ENCODE results near the gene PRKCG. TPM values are rescaled to one million over a fixed set of nuclear protein-coding genes. Genes with fewer than 3 reads are reported as not detected.

The PRKCG gene
- total RNA-seq, 2 donors from 2014 or later: 0.26 TPM; not detected in 1

- no peak for DNase-seq
- H3K4me1 ChIP-seq: no peaks in the 10 kb centered on the region
- H3K27ac ChIP-seq: no peak overlapping the region
- intact Hi-C loops (cut with DNase I): no loop called here
- WGBS, 2 donors: 45 to 54% methylated on average over 8 of the region's 8 CpGs
- no peaks in the 10 kb centered on the region for H3K36me3 ChIP-seq (replicated peaks in 1 of 2; ENCODE audit: insufficient read depth in 1 of 2, low read depth in 2 of 2)
- no peak for ATAC-seq
- TF ChIP-seq POLR2A (IDR thresholded peaks at IDR 0.05): no peak
- TF ChIP-seq, protein P1, sequence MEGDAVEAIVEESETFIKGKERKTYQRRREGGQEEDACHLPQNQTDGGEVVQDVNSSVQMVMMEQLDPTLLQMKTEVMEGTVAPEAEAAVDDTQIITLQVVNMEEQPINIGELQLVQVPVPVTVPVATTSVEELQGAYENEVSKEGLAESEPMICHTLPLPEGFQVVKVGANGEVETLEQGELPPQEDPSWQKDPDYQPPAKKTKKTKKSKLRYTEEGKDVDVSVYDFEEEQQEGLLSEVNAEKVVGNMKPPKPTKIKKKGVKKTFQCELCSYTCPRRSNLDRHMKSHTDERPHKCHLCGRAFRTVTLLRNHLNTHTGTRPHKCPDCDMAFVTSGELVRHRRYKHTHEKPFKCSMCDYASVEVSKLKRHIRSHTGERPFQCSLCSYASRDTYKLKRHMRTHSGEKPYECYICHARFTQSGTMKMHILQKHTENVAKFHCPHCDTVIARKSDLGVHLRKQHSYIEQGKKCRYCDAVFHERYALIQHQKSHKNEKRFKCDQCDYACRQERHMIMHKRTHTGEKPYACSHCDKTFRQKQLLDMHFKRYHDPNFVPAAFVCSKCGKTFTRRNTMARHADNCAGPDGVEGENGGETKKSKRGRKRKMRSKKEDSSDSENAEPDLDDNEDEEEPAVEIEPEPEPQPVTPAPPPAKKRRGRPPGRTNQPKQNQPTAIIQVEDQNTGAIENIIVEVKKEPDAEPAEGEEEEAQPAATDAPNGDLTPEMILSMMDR (IDR thresholded peaks at IDR 0.05): no peak
- H3K27me3 ChIP-seq: peaks cover 0 to 18% of the 10 kb centered on the region in 2 donors
- H3K4me3 ChIP-seq: no peak overlapping the region
- no peaks in the 10 kb centered on the region for H3K9me3 ChIP-seq
Measured at GRCh38 chr19:53915000-53915399, 33.0 kb downstream of the PRKCG start.

DNA sequence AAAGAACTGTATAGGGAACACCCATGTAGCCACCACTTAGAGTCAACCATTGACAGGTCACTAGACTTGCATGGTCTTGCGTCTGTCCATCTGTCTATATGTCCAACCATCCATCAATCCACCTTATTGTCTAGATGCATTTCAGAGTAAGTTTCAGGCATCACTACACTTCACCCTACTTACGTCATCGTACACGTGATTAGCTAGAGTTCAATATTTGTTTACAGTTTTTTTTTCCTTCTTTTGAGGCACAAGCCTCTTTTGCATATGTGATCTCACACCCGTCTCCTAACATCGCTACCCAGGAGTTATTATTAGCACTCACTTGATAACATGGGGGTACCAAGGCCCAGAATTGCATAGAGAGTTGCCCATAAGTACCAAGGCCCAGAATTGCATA is 34.0 kb downstream of the PRKCG start:
- ATAC-seq (no peak), DNase-seq (no peak)
- Histone ChIP-seq H3K27ac (no peak overlapping the region), H3K4me1 (no peaks in the 10 kb centered on the region), H3K4me3 (no peak overlapping the region), H3K27me3 (peaks cover 0 to 11% of the 10 kb centered on the region in 2 donors), H3K9me3 (no peaks in the 10 kb centered on the region), H3K36me3 (replicated peaks in 1 of 2; ENCODE audit: insufficient read depth in 1 of 2, low read depth in 2 of 2) (no peaks in the 10 kb centered on the region)
- intact Hi-C loops (cut with DNase I): no loop called here
- WGBS, 2 donors: 42 to 53% methylated on average over 6 of the region's 6 CpGs
- no peak for TF ChIP-seq POLR2A (IDR thresholded peaks at IDR 0.05)
- TF ChIP-seq, protein P1 (IDR thresholded peaks at IDR 0.05): no peak

- no peaks in the 10 kb centered on the region for H3K4me1 ChIP-seq
- no peak for DNase-seq
- H3K27me3 ChIP-seq: peaks cover 0 to 4% of the 10 kb centered on the region in 2 donors
- no peak for ATAC-seq
- no peaks in the 10 kb centered on the region for H3K36me3 ChIP-seq (replicated peaks in 1 of 2; ENCODE audit: insufficient read depth in 1 of 2, low read depth in 2 of 2)
- TF ChIP-seq, protein P1 (IDR thresholded peaks at IDR 0.05): no peak
- TF ChIP-seq POLR2A (IDR thresholded peaks at IDR 0.05): no peak
- H3K4me3 ChIP-seq: no peak overlapping the region
- no peak overlapping the region for H3K27ac ChIP-seq
- intact Hi-C loops (cut with DNase I): no loop called here
- 62 to 65% methylated on average over 7 of the region's 7 CpGs for WGBS, 2 donors
- no peaks in the 10 kb centered on the region for H3K9me3 ChIP-seq
Measured at GRCh38 chr19:53917356-53917755, 35.4 kb downstream of the PRKCG start.

GRCh38 chr19:53927739-53928138 is 45.7 kb downstream of the PRKCG start:
- no peak overlapping the region for H3K27ac ChIP-seq
- no peak for ATAC-seq
- H3K9me3 ChIP-seq: no peaks in the 10 kb centered on the region
- no peaks in the 10 kb centered on the region for H3K27me3 ChIP-seq
- DNase-seq: peak; percentile 23 to 52 (median 28)
- H3K4me3 ChIP-seq: no peak overlapping the region
- no peaks in the 10 kb centered on the region for H3K36me3 ChIP-seq (replicated peaks in 1 of 2; ENCODE audit: insufficient read depth in 1 of 2, low read depth in 2 of 2)
- no peak for TF ChIP-seq POLR2A (IDR thresholded peaks at IDR 0.05)
- TF ChIP-seq, protein P1 (IDR thresholded peaks at IDR 0.05): no peak
- WGBS, 2 donors: 20 to 36% methylated on average over 8 of the region's 8 CpGs
- no peaks in the 10 kb centered on the region for H3K4me1 ChIP-seq
- intact Hi-C loops (cut with DNase I): no loop called here

- intact Hi-C loops (cut with DNase I): no loop called here
- 30 to 35% methylated on average over 7 of the region's 7 CpGs for whole genome bisulfite sequencing, 2 donors
Measured at GRCh38 chr19:53936029-53936428, 54.0 kb downstream of the PRKCG start.

More at GRCh38 chr19:53936029-53936428, 54.0 kb downstream of the PRKCG start:
- Histone ChIP-seq H3K27ac (no peak overlapping the region), H3K9me3 (no peaks in the 10 kb centered on the region), H3K4me3 (no peak overlapping the region), H3K36me3 (replicated peaks in 1 of 2; ENCODE audit: insufficient read depth in 1 of 2, low read depth in 2 of 2) (no peaks in the 10 kb centered on the region), H3K27me3 (no peaks in the 10 kb centered on the region), H3K4me1 (no peaks in the 10 kb centered on the region)
- TF ChIP-seq POLR2A (IDR thresholded peaks at IDR 0.05): no peak
- TF ChIP-seq, protein P1 (IDR thresholded peaks at IDR 0.05): no peak
- DNase-seq: no peak
- ATAC-seq: no peak

Measured in body of pancreas (tissue), 4 donors.